Measurements from ENCODE around the gene AMFR. TPM values are rescaled to one million over a fixed set of nuclear protein-coding genes. Genes with fewer than 3 reads are reported as not detected.

AMFR gene
- total RNA-seq, 4 donors from 2014 or later = 172 to 216 (median 194) TPM

GRCh38 chr16:56447286-56447685 is 21.9 kb upstream of the AMFR start:
- Histone ChIP-seq H3K27me3 (no peaks in the 10 kb centered on the region), H3K36me3 (peaks cover 0 to 52% of the 10 kb centered on the region in 2 donors), H3K27ac (no peak overlapping the region), H3K9me3 (no peaks in the 10 kb centered on the region), H3K4me3 (no peak overlapping the region), H3K4me1 (peaks cover under 1 to 35% (median 2%) of the 10 kb centered on the region in 3 donors)
- TF ChIP-seq EP300 (IDR thresholded peaks at IDR 0.05) (no peak), CTCF (IDR thresholded peaks at IDR 0.05) (no peak), POLR2AphosphoS5 (IDR thresholded peaks at IDR 0.05) (no peak), POLR2A (IDR thresholded peaks at IDR 0.05) (no peak)
- WGBS, 2 donors (ENCODE audit: low coverage in 1 of 2) = 50 to 63% methylated on average over 2 of the region's 2 CpGs
- ATAC-seq = no peak

GRCh38 chr16:56438038-56438437 is 12.7 kb upstream of the AMFR start:
- TF ChIP-seq CTCF (IDR thresholded peaks at IDR 0.05) (no peak), POLR2AphosphoS5 (IDR thresholded peaks at IDR 0.05) (no peak), EP300 (IDR thresholded peaks at IDR 0.05) (no peak), POLR2A (IDR thresholded peaks at IDR 0.05) (no peak)
- H3K4me3 ChIP-seq = no peak overlapping the region
- peaks cover 0 to 80% of the 10 kb centered on the region in 2 donors for H3K36me3 ChIP-seq
- no CpG with 5 or more reads among the region's 1 CpG for WGBS, 2 donors (ENCODE audit: low coverage in 1 of 2)
- no peak overlapping the region for H3K27ac ChIP-seq
- H3K4me1 ChIP-seq = no peaks in the 10 kb centered on the region
- ATAC-seq = no peak
- no peaks in the 10 kb centered on the region for H3K9me3 ChIP-seq
- no peaks in the 10 kb centered on the region for H3K27me3 ChIP-seq

- no peaks in the 10 kb centered on the region for H3K4me1 ChIP-seq
- no peaks in the 10 kb centered on the region for H3K27me3 ChIP-seq
- H3K4me3 ChIP-seq = no peak overlapping the region
- H3K9me3 ChIP-seq = no peaks in the 10 kb centered on the region
- H3K36me3 ChIP-seq = peaks cover 4 to 83% of the 10 kb centered on the region in 2 donors
- no peak overlapping the region for H3K27ac ChIP-seq
- no peak for TF ChIP-seq EP300 (IDR thresholded peaks at IDR 0.05)
- TF ChIP-seq POLR2A (IDR thresholded peaks at IDR 0.05) = no peak
- no peak for TF ChIP-seq POLR2AphosphoS5 (IDR thresholded peaks at IDR 0.05)
- TF ChIP-seq CTCF (IDR thresholded peaks at IDR 0.05) = no peak
- no peak for ATAC-seq
Measured at GRCh38 chr16:56436258-56436657, 10.9 kb upstream of the AMFR start.

GRCh38 chr16:56428091-56428490 is 2.7 kb upstream of the AMFR start:
- WGBS, 2 donors (ENCODE audit: low coverage in 1 of 2) = 77 to 100% methylated on average over 1 of the region's 1 CpG
- H3K27me3 ChIP-seq = no peaks in the 10 kb centered on the region
- no peak overlapping the region for H3K4me3 ChIP-seq
- no peak for TF ChIP-seq CTCF (IDR thresholded peaks at IDR 0.05)
- TF ChIP-seq POLR2AphosphoS5 (IDR thresholded peaks at IDR 0.05) = no peak
- no peak for TF ChIP-seq POLR2A (IDR thresholded peaks at IDR 0.05)
- H3K9me3 ChIP-seq = no peaks in the 10 kb centered on the region
- H3K27ac ChIP-seq = no peak overlapping the region
- H3K36me3 ChIP-seq = peaks cover 4 to 34% of the 10 kb centered on the region in 2 donors
- H3K4me1 ChIP-seq = peaks cover 0 to 19% (median 6%) of the 10 kb centered on the region in 3 donors
- ATAC-seq = no peak

- 78 to 86% methylated on average over 1 to 4 of the region's 4 CpGs for WGBS, 2 donors (ENCODE audit: low coverage in 1 of 2)
- no peak for TF ChIP-seq CTCF (IDR thresholded peaks at IDR 0.05)
- TF ChIP-seq POLR2AphosphoS5 (IDR thresholded peaks at IDR 0.05) = no peak
- no peak for TF ChIP-seq POLR2A (IDR thresholded peaks at IDR 0.05)
- no peak for TF ChIP-seq EP300 (IDR thresholded peaks at IDR 0.05)
- peaks cover 0 to 34% (median 8%) of the 10 kb centered on the region in 3 donors for H3K4me1 ChIP-seq
- H3K9me3 ChIP-seq = no peaks in the 10 kb centered on the region
- H3K36me3 ChIP-seq = peaks cover 0 to 20% of the 10 kb centered on the region in 2 donors
- H3K4me3 ChIP-seq = no peak overlapping the region
- no peak for ATAC-seq
- H3K27me3 ChIP-seq = no peaks in the 10 kb centered on the region
- H3K27ac ChIP-seq = peak overlapping the region in 3 of 4 donors; percentile 94 to 96 (median 96)
Measured at GRCh38 chr16:56426585-56426984, 1.2 kb upstream of the AMFR start.
